K562 (cell line): Measurements from ENCODE around the gene PATJ. TPM values are rescaled to one million over a fixed set of nuclear protein-coding genes. Genes with fewer than 3 reads are reported as not detected.

Source experiments
- ATAC-seq: fragments of 200-7000 bp; cut with Tn5 transposase; 3 replicates; pipeline ENCODE4 v1.9.1; 2020; ENCODE audit warnings: moderate library complexity
- BruUV-seq: library from RNA; stranded (reverse); fragments of 400-500 nt; replicated peaks from 2 replicates; lab custom pipeline; 2021; lab: Mats Ljungman, UMichigan
- CTCF ChIA-PET: fragments of 300-600 bp; formaldehyde crosslinking; extraction: SDS; loops from one replicate; lab custom pipeline; 2021; ENCODE audit warnings: low intra/inter-chr PET ratio; lab: Yijun Ruan, JAX
- POLR2A ChIA-PET: fragments of 300-600, 350-650 bp; sonication (Branson Sonifier 250); formaldehyde crosslinking; extraction: SDS; loops from one replicate; lab custom pipeline; 2021; ENCODE audit warnings: antibody characterized with exemption, inconsistent platforms; lab: Yijun Ruan, JAX
- DNase-seq, 4 experiments: peaks; one replicate each; pipeline versions ENCODE4 v3.0.0 to v3.0.0-alpha.2; 2011 to 2018; ENCODE audit warnings: low spot score in 3 of 4, mixed read lengths in 3 of 4; ENCODE audit errors: extremely low read depth in 1 of 4
- FAIRE-seq: peaks from 2 replicates; lab custom pipeline; 2011; peaks lifted over from hg19 to GRCh38; lab: Jason Lieb, UNC
- H2AFZ ChIP-seq: 2 replicates; pipeline ENCODE4 v1.6.0; 2011; ENCODE audit warnings: low read depth, low read length, control low read depth, inconsistent platforms
- H3K27ac ChIP-seq: fragments of 200-600 bp; 3 replicates; pipeline ENCODE4 v1.8.0; 2011; ENCODE audit warnings: low read depth, mild to moderate bottlenecking, control low read depth, inconsistent platforms, low read length, moderate library complexity, mixed read lengths; ENCODE audit errors: extremely low read depth
- H3K27me3 ChIP-seq, 2 experiments: fragments of 300-600 bp in 1 of 2; 2 replicates in 1 of 2; 3 replicates in 1 of 2; pipeline versions ENCODE4 v1.6.0 to v1.8.0; 2011; ENCODE audit warnings: inconsistent platforms in 2 of 2, low read length in 2 of 2, mild to moderate bottlenecking in 1 of 2, mixed read lengths in 1 of 2, moderate library complexity in 1 of 2; ENCODE audit not compliant: control insufficient read depth in 2 of 2, insufficient read depth in 2 of 2
- H3K36me3 ChIP-seq: fragments of 300-600 bp; 3 replicates; pipeline ENCODE4 v1.8.0; 2011; ENCODE audit warnings: mild to moderate bottlenecking, low read length, inconsistent platforms; ENCODE audit not compliant: control insufficient read depth, insufficient read depth
- H3K4me1 ChIP-seq, 2 experiments: fragments of 200-600 bp in 1 of 2; replicated peaks in 1 of 2; 2 replicates in 1 of 2; 3 replicates in 1 of 2; pipeline versions ENCODE4 v1.5.1 to v1.8.0; 2011; ENCODE audit warnings: inconsistent platforms in 2 of 2, low read length in 2 of 2, mild to moderate bottlenecking in 1 of 2, mixed read lengths in 1 of 2, moderate library complexity in 1 of 2; ENCODE audit not compliant: control insufficient read depth in 2 of 2, insufficient read depth in 2 of 2
- H3K4me2 ChIP-seq: 2 replicates; pipeline ENCODE4 v1.6.1; 2011; ENCODE audit warnings: low read length, control low read depth, inconsistent platforms, mixed read lengths; ENCODE audit not compliant: insufficient read depth
- H3K4me3 ChIP-seq: fragments of 200-600 bp; sonication (generic), shearing (Covaris generic); 2 replicates; pipeline ENCODE4 v1.5.1; 2016; ENCODE audit warnings: control low read depth, inconsistent platforms
- H3K79me2 ChIP-seq: fragments of 200-600 bp; 3 replicates; pipeline ENCODE4 v1.8.0; 2011; ENCODE audit warnings: low read length, inconsistent platforms; ENCODE audit not compliant: control insufficient read depth, insufficient read depth
- H3K9ac ChIP-seq, 2 experiments: 2 replicates each; pipeline versions ENCODE4 v1.6.0 to v1.6.1; 2011; ENCODE audit warnings: low read depth in 2 of 2, low read length in 2 of 2, control low read depth in 1 of 2, inconsistent platforms in 1 of 2, mild to moderate bottlenecking in 1 of 2, mixed read lengths in 1 of 2; ENCODE audit not compliant: insufficient read depth in 1 of 2
- H3K9me1 ChIP-seq: one replicate; pipeline ENCODE4 v1.6.0; 2011; ENCODE audit warnings: inconsistent platforms, mild to moderate bottlenecking, low read length, moderate library complexity; ENCODE audit not compliant: control insufficient read depth, insufficient read depth
- H3K9me3 ChIP-seq: replicated peaks from 2 replicates; pipeline ENCODE4 v1.5.1; 2011; ENCODE audit warnings: low read depth, low read length, inconsistent platforms; ENCODE audit not compliant: control insufficient read depth, insufficient read depth
- H4K20me1 ChIP-seq: replicated peaks from 2 replicates; pipeline ENCODE4 v1.6.1; 2011; ENCODE audit warnings: low read length, inconsistent platforms, mixed read lengths; ENCODE audit not compliant: control insufficient read depth, insufficient read depth
- CBFA2T2 ChIP-seq: fragments of 450-650 bp; conservative IDR thresholded peaks from 2 replicates; pipeline ENCODE4 v1.6.1; 2017; ENCODE audit warnings: mild to moderate bottlenecking
- CHD1 ChIP-seq: fragments of 200-600 bp; sonication (generic); IDR thresholded peaks from one replicate; pipeline ENCODE4 v1.6.1; 2012; ENCODE audit warnings: mild to moderate bottlenecking, moderate library complexity, low read length, inconsistent platforms
- EP300 ChIP-seq: IDR thresholded peaks from 2 replicates; pipeline ENCODE4 v1.6.1; 2012; ENCODE audit warnings: low read length, improper control_type of control experiment
- GABPA ChIP-seq: fragments of 200-800 bp; sonication (Bioruptor generic); conservative IDR thresholded peaks from 2 replicates; pipeline ENCODE4 v1.6.1; 2016; ENCODE audit warnings: low read depth, missing genetic modification characterization, missing compliant biosample characterization
- GABPB1 ChIP-seq: sonication (generic); formaldehyde crosslinking; IDR thresholded peaks from 2 replicates; pipeline ENCODE4 v1.8.0; 2022; ENCODE audit warnings: mild to moderate bottlenecking, missing genetic modification reagents
- GATAD2B ChIP-seq: fragments of 450-650 bp; IDR thresholded peaks from 2 replicates; pipeline ENCODE4 v1.6.1; 2017; ENCODE audit warnings: mild to moderate bottlenecking, borderline replicate concordance
- NCOA1 ChIP-seq: fragments of 450-650 bp; IDR thresholded peaks from 2 replicates; pipeline ENCODE4 v1.6.1; 2016; ENCODE audit warnings: low read depth
- NEUROD1 ChIP-seq: fragments of 150-350 bp; IDR thresholded peaks from 2 replicates; pipeline ENCODE4 v1.6.1; 2014; ENCODE audit warnings: borderline replicate concordance, low read length, low read depth; ENCODE audit not compliant: partially characterized antibody
- NFATC3 ChIP-seq: fragments of 450-650 bp; IDR thresholded peaks from 2 replicates; pipeline ENCODE4 v1.6.1; 2017; ENCODE audit warnings: mild to moderate bottlenecking
- PCBP2 ChIP-seq: fragments of 200-400 bp; formaldehyde crosslinking; IDR thresholded peaks from 2 replicates; pipeline ENCODE4 v1.6.1; 2018; ENCODE audit warnings: low read length, low read depth, mild to moderate bottlenecking, moderate library complexity; ENCODE audit not compliant: poor library complexity, severe bottlenecking
- RAD51 ChIP-seq: fragments of 450-650 bp; IDR thresholded peaks from 2 replicates; pipeline ENCODE4 v1.7.1; 2016; ENCODE audit warnings: low read depth, mild to moderate bottlenecking, borderline replicate concordance
- TFE3 ChIP-seq: fragments of 450-650 bp; formaldehyde crosslinking; IDR thresholded peaks from 2 replicates; pipeline ENCODE4 v1.4.0; 2020; ENCODE audit warnings: mild to moderate bottlenecking, mixed read lengths
- TOE1 ChIP-seq, 2 experiments: fragments of 450-650 bp in 1 of 2; sonication (generic) in 1 of 2; formaldehyde crosslinking in 1 of 2; IDR thresholded peaks; 2 replicates each; pipeline versions ENCODE4 v1.7.1 to v1.8.0; 2016 to 2022; ENCODE audit warnings: borderline replicate concordance in 2 of 2, mild to moderate bottlenecking in 2 of 2, antibody characterized with exemption in 1 of 2, inconsistent platforms in 1 of 2, low read depth in 1 of 2, missing genetic modification reagents in 1 of 2, moderate library complexity in 1 of 2
- USF1 ChIP-seq: sonication (generic); formaldehyde crosslinking; IDR thresholded peaks from 2 replicates; pipeline ENCODE4 v1.9.0; 2022; ENCODE audit warnings: mild to moderate bottlenecking, missing genetic modification reagents
- USF2 ChIP-seq: sonication (generic); formaldehyde crosslinking; IDR thresholded peaks from 2 replicates; pipeline ENCODE4 v1.5.0; 2020; ENCODE audit warnings: missing genetic modification reagents
- ZNF512 ChIP-seq: IDR thresholded peaks from 2 replicates; pipeline ENCODE4 v1.6.1; 2016; ENCODE audit warnings: missing genetic modification characterization, missing compliant biosample characterization
- WGBS: fragments of 100-300 bp; shearing (Covaris generic); methylation state at CpG from one replicate; pipeline ENCODE4 v1.1.6; 2016; ENCODE audit warnings: low coverage, mixed read lengths; ENCODE audit not compliant: insufficient coverage; ENCODE audit errors: missing lambda C conversion rate; 5-methylcytosine and 5-hydroxymethylcytosine counted together
- in situ Hi-C: fragments of 300-500 bp; cut with MboI; formaldehyde crosslinking; loops from 4 replicates; pipeline ENCODE4 v1.15.0; 2018; ENCODE audit warnings: inconsistent platforms, mixed read lengths
- intact Hi-C: fragments of 100-400 bp; cut with micrococcal nuclease; formaldehyde crosslinking; loops from 2 replicates; pipeline ENCODE4 v1.14.2; 2022
- polyA plus RNA-seq, 8 experiments: library from polyadenylated mRNA; depleted of rRNA in 4 of 8; stranded (reverse) in 5 of 8; unstranded in 3 of 8; fragments of >200 nt; fragmentation: Nextera tagmentation in 2 of 8; fragmentation: Illumina TruSeq in 1 of 8; extraction: Ambion mirVana in 2 of 8; extraction: Trizol in 1 of 8; gene quantifications; 2 replicates each; pipeline versions ENCODE4 v1.2.1 to v1.2.3, GENCODE V29; 2011 to 2014; ENCODE audit warnings: inconsistent platforms in 1 of 8, missing spikeins in 1 of 8
- total RNA-seq, 7 experiments: library from RNA; depleted of rRNA in 6 of 7; stranded (reverse); fragments of >200 nt in 6 of 7; fragmentation: Illumina TruSeq in 2 of 7; extraction: Trizol in 2 of 7; gene quantifications; 2 replicates each; pipeline versions ENCODE4 v1.2.1 to v1.2.3, GENCODE V29; 2011 to 2021; ENCODE audit warnings: low replicate concordance in 1 of 7

The PATJ gene
- total and polyA plus RNA-seq, 9 of the 15 experiments (the other 6 are each of a cell fraction or from before 2014, with no cell fraction given), result 0.22 TPM; not detected in 8

GRCh38 chr1:61790837-61791236, 48.6 kb downstream of the PATJ start:
- H3K36me3 ChIP-seq, result no peaks in the 10 kb centered on the region
- in situ Hi-C loops (no loop called here), intact Hi-C loops (no loop called here)
- H3K9me1 ChIP-seq, result no peaks in the 10 kb centered on the region
- no peaks in the 10 kb centered on the region for H3K4me1 ChIP-seq
- H3K4me2 ChIP-seq, result no peak overlapping the region
- no peaks in the 10 kb centered on the region for H4K20me1 ChIP-seq
- H3K4me3 ChIP-seq, result no peak overlapping the region
- ATAC-seq (no peak), DNase-seq (no peak), FAIRE-seq (no peak)
- no peaks in the 10 kb centered on the region for H3K79me2 ChIP-seq
- CTCF ChIA-PET, result no interaction called here
- no TSS peak for BruUV-seq
- POLR2A ChIA-PET, result no interaction called here
- H3K27me3 ChIP-seq, result peaks cover 2 to 18% of the 10 kb centered on the region in 2 experiments; a peak in 4 of 5 replicates
- H3K27ac ChIP-seq, result no peak overlapping the region
- H3K9me3 ChIP-seq, result no peaks in the 10 kb centered on the region
- WGBS, result 0% methylated on average over 3 of the region's 3 CpGs
- H2AFZ ChIP-seq, result no peak overlapping the region
- H3K9ac ChIP-seq, result no peak overlapping the region
- TF ChIP-seq CBFA2T2 (peak; percentile 46), RAD51 (peak; percentile 78), GABPB1 (CRISPR knock-in tag) (no peak), USF1 (0 out of 2 replicates have a peak, but pooled peaks have one; percentile 13), USF2 (CRISPR knock-in tag) (peak; percentile 39; the same call in 1 of the 2 replicates), GABPA (tag) (no peak), NCOA1 (no peak), CHD1 (no peak), TOE1 (IDR thresholded peaks at IDR 0.05; ENCODE audit: borderline replicate concordance) (peak; percentile 53; the same call in 1 of the 2 replicates), TOE1 (CRISPR knock-in tag; IDR thresholded peaks at IDR 0.05; ENCODE audit: borderline replicate concordance, low read depth) (no peak), NFATC3 (no peak), ZNF512 (tag) (no peak), NEUROD1 (no peak), EP300 (no peak), TFE3 (peak; percentile 88), GATAD2B (no peak), PCBP2 (no peak)
